Thyroid gland (tissue), 4 donors: ENCODE data around the gene SNORC. TPM values are rescaled to one million over a fixed set of nuclear protein-coding genes. Genes with fewer than 3 reads are reported as not detected.

Source experiments
- DNase-seq, 2 donors: peaks; one replicate each; pipeline ENCODE4 v3.0.0-alpha.2; 2019
- H3K27ac ChIP-seq, 3 donors: fragments of 200-600 bp; sonication (generic); 1 replicate in 2 of 3; 2 replicates in 1 of 3; pipeline ENCODE4 v1.5.1; 2016 to 2019; ENCODE audit warnings: mild to moderate bottlenecking in 1 of 3, moderate library complexity in 1 of 3
- H3K27me3 ChIP-seq: fragments of 200-600 bp; sonication (generic); one replicate; pipeline ENCODE4 v1.5.1; 2019
- H3K36me3 ChIP-seq, 2 donors: fragments of 200-600 bp; sonication (generic); one replicate each; pipeline ENCODE4 v1.5.1; 2016 to 2019
- H3K4me1 ChIP-seq, 2 donors: fragments of 200-600 bp; sonication (generic); one replicate each; pipeline ENCODE4 v1.5.1; 2017 to 2019
- H3K4me3 ChIP-seq, 3 donors: fragments of 200-600 bp; sonication (generic); replicated peaks in 1 of 3; 1 replicate in 2 of 3; 2 replicates in 1 of 3; pipeline ENCODE4 v1.5.1; 2016; ENCODE audit warnings: mild to moderate bottlenecking in 1 of 3
- H3K9me3 ChIP-seq: fragments of 200-600 bp; sonication (generic); one replicate; pipeline ENCODE4 v1.5.1; 2017
- POLR2A ChIP-seq, 2 donors: fragments of 450-650 bp; IDR thresholded peaks; one replicate each; pipeline ENCODE4 v1.6.1; 2017; ENCODE audit warnings: antibody characterized with exemption in 2 of 2, mild to moderate bottlenecking in 2 of 2, moderate library complexity in 1 of 2
- WGBS, 2 donors: methylation state at CpG; one replicate each; pipeline ENCODE4 v1.1.5; 2017; 5-methylcytosine and 5-hydroxymethylcytosine counted together
- intact Hi-C: fragments of 100-400 bp; cut with DNase I; formaldehyde crosslinking; loops from one replicate; pipeline ENCODE4 v1.15.1; 2023
- total RNA-seq, 4 donors: library from RNA; depleted of rRNA; stranded (reverse); fragments of >200 nt; gene quantifications; one replicate each; pipeline ENCODE4 v1.2.3, GENCODE V29; 2016
- TF ChIP-seq, protein P1 (sequence below), 6 experiments: fragments of 200-600 bp in 3 of 6; fragments of 450-650 bp in 3 of 6; sonication (generic) in 3 of 6; IDR thresholded peaks; one replicate each; pipeline ENCODE4 v1.5.1; 2016 to 2019; ENCODE audit warnings: antibody characterized with exemption in 6 of 6, mild to moderate bottlenecking in 2 of 6, inconsistent platforms in 1 of 6, moderate library complexity in 1 of 6

SNORC gene
- total RNA-seq, 4 donors from 2014 or later, result 0.45 to 1.9 (median 0.79) TPM; not detected in 1

DNA sequence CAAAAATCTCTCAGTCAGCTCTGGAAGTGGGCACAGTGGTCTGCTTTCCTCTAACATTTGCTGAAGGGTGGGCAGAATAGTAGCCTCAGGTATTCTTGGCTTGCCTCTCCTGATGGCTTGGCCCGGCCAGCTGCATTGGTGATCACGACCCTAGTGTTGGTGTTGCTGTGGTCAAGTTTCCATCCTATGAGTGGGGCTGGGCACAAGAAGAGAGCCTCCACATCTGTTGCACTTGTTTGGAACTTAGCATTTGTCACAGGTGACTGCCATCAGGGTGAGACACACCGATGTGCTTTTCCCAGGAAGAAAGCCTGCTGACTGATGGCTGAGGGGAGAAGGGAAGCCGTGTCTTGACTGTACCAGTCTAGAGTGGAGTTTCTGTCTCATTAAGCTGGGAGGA is 33.1 kb upstream of the SNORC start:
- intact Hi-C loops, result no loop called here
- WGBS, 2 donors, result 91 to 98% methylated on average over 4 of the region's 4 CpGs
- H3K4me3 ChIP-seq, result no peak overlapping the region
- H3K27ac ChIP-seq, result no peak overlapping the region
- TF ChIP-seq, protein P1, sequence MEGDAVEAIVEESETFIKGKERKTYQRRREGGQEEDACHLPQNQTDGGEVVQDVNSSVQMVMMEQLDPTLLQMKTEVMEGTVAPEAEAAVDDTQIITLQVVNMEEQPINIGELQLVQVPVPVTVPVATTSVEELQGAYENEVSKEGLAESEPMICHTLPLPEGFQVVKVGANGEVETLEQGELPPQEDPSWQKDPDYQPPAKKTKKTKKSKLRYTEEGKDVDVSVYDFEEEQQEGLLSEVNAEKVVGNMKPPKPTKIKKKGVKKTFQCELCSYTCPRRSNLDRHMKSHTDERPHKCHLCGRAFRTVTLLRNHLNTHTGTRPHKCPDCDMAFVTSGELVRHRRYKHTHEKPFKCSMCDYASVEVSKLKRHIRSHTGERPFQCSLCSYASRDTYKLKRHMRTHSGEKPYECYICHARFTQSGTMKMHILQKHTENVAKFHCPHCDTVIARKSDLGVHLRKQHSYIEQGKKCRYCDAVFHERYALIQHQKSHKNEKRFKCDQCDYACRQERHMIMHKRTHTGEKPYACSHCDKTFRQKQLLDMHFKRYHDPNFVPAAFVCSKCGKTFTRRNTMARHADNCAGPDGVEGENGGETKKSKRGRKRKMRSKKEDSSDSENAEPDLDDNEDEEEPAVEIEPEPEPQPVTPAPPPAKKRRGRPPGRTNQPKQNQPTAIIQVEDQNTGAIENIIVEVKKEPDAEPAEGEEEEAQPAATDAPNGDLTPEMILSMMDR (IDR thresholded peaks at IDR 0.05), result no peak
- TF ChIP-seq POLR2A (IDR thresholded peaks at IDR 0.05), result no peak
- peaks cover 35 to 49% of the 10 kb centered on the region in 2 donors for H3K36me3 ChIP-seq
- peaks cover 0 to 3% of the 10 kb centered on the region in 2 donors for H3K4me1 ChIP-seq
- H3K27me3 ChIP-seq, result no peaks in the 10 kb centered on the region
- H3K9me3 ChIP-seq, result no peaks in the 10 kb centered on the region
- DNase-seq, result no peak

DNA sequence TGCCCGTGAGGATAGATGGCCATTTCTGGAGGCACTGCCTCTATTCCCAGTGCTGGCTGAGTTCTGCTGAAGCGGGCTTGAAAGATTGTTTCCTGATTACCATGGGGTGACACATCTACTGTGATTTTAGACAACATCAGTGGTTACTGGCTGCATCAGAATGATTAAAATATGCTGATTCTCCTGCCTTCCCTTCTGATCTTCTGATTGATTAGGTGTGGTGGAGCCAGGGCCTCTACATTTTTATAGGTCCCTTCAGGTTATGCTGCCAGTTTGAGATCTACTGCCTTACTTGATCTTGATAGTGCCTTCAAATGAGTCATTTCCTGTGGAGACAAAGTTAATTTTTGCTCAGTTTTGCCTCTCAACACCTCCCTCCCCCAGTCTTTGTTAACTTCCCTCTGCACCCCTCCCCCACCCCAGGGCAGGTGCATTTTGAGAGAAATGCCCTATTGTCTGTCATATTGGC is 31.6 kb upstream of the SNORC start:
- 75 to 80% methylated on average over 2 of the region's 2 CpGs for WGBS, 2 donors
- peaks cover 0 to 3% of the 10 kb centered on the region in 2 donors for H3K4me1 ChIP-seq
- no peak for TF ChIP-seq POLR2A (IDR thresholded peaks at IDR 0.05)
- TF ChIP-seq, protein P1 (IDR thresholded peaks at IDR 0.05), result no peak
- no peaks in the 10 kb centered on the region for H3K9me3 ChIP-seq
- peaks cover 25 to 41% of the 10 kb centered on the region in 2 donors for H3K36me3 ChIP-seq
- no peak for DNase-seq
- H3K27me3 ChIP-seq, result no peaks in the 10 kb centered on the region
- intact Hi-C loops, result no loop called here
- no peak overlapping the region for H3K4me3 ChIP-seq
- no peak overlapping the region for H3K27ac ChIP-seq

DNA sequence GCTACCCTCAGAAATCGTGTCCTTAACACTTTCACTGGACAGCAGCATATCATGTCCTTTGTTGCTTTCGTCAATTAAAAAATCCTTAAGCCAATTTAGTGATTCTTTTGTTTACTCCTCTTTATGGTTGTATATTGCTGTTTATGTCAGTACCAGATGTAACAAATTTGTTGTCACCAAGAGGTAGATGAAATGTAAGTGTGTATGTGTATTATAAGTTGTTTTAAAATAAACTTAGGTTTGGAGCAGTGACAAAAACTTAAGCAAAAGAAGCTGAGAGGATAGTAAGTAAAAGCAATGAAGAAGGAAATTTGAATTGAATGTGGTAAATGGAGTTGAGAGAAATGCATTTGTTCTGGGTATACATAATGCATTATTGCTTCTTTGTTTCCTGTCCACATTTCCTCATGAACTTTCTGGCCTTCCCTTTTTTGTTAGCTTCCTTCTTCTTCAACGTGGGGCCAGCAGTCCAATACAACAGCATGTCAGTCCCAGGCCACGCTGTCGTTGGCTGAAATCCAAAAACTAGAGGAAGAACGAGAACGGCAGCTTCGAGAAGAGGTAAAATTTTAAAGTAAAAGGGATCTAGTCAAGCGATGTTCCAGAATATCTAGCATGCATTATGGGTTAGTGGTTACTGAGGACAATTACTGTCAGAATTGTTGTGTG is 30.5 kb upstream of the SNORC start:
- 37 to 44% methylated on average over 9 of the region's 9 CpGs for WGBS, 2 donors

DNA sequence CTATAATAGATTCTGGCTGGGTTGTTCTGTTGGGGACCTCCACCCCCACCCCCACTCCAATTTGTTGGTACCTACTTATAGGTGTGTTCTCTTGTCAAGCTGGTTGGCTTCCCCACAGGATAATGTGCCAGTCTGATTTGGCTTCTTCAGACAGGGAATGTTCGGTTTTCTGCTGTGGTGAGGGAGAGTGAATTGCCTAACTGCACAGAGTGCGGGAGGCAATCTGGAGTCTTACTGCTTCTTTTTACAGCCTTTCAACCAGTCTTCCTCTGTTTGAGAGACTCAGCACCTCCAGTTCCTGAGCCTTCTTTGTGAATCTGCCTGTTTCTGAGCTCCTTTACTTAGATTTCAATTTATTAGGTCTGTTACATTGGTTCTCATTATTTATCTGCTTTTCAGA is 27.4 kb upstream of the SNORC start:
- Histone ChIP-seq H3K9me3 (no peaks in the 10 kb centered on the region), H3K27ac (no peak overlapping the region), H3K27me3 (no peaks in the 10 kb centered on the region), H3K36me3 (peaks cover 42 to 61% of the 10 kb centered on the region in 2 donors), H3K4me1 (peaks cover 0 to 3% of the 10 kb centered on the region in 2 donors), H3K4me3 (no peak overlapping the region)
- intact Hi-C loops, result no loop called here
- TF ChIP-seq, protein P1 (IDR thresholded peaks at IDR 0.05), result no peak
- no peak for TF ChIP-seq POLR2A (IDR thresholded peaks at IDR 0.05)
- WGBS, 2 donors, result 61 to 70% methylated on average over 2 of the region's 2 CpGs
- no peak for DNase-seq

More for the DNA sequence above, 30.5 kb upstream of the SNORC start:
- Histone ChIP-seq H3K27me3 (no peaks in the 10 kb centered on the region), H3K36me3 (peaks cover 26 to 41% of the 10 kb centered on the region in 2 donors), H3K4me3 (no peak overlapping the region), H3K27ac (no peak overlapping the region), H3K4me1 (peaks cover 0 to 3% of the 10 kb centered on the region in 2 donors), H3K9me3 (no peaks in the 10 kb centered on the region)
- peak; percentile 21 to 43 for DNase-seq
- intact Hi-C loops, result no loop called here
- TF ChIP-seq, protein P1 (IDR thresholded peaks at IDR 0.05), result no peak
- TF ChIP-seq POLR2A (IDR thresholded peaks at IDR 0.05), result no peak

DNA sequence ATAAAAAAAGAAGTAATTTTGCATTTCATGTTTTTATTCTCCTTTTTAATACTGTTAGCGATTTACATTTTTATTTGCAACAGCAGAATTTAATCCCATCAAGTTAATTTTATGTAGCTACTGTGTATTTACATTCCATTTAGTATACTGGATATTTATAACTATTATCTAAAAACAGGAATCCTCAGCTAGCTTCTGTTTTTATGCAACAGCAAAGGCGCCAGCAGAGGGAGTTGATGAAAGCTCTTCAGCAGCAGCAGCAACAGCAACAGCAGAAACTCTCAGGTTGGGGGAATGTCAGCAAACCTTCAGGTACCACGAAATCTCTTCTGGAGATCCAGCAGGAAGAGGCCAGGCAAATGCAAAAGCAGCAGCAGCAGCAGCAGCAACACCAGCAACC is 26.2 kb upstream of the SNORC start:
- H3K36me3 ChIP-seq, result peaks cover 48 to 67% of the 10 kb centered on the region in 2 donors
- H3K27me3 ChIP-seq, result no peaks in the 10 kb centered on the region
- intact Hi-C loops, result no loop called here
- H3K4me1 ChIP-seq, result no peaks in the 10 kb centered on the region
- no peak for TF ChIP-seq POLR2A (IDR thresholded peaks at IDR 0.05)
- TF ChIP-seq, protein P1 (IDR thresholded peaks at IDR 0.05), result no peak
- no peak overlapping the region for H3K27ac ChIP-seq
- no peak overlapping the region for H3K4me3 ChIP-seq
- DNase-seq, result no peak
- WGBS, 2 donors, result 90 to 94% methylated on average over 3 of the region's 3 CpGs
- H3K9me3 ChIP-seq, result no peaks in the 10 kb centered on the region
